ENCODE measurements around the gene JMJD1C.

DNA sequence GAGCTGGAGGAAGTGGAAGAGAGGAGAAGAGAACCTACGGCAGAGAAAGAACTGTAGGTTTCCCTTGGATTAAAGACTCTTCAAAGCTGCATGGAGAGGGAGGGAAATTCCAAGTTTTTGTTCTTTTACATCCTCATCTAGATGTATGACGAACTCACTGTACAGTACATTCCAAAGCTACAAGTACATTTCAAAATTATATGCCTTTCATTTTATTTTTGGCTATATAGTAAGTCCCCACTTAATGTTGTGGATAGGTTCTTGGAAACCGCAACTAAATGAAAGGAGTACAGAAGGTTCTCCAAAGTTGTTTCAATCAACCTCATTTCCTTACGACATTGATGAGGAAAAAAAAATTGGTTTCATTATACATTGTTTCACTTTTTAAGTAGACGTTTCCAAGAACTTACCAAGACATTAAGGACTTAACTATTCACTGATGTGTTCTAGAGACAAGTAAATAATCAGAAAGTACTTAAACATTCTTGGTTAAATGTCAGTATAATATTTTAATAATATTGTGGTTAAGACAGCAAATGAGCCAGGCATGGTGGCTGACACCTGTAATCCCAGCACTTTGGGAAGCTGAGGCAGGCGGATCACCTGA, 16.1 kb upstream of the JMJD1C start:
- TF ChIP-seq CTCF (IDR thresholded peaks at IDR 0.05) (no peak), EZH2 (IDR thresholded peaks at IDR 0.05) (no peak)
